Nephron progenitor cell (in vitro differentiated cells): Measurements from ENCODE around the gene FTSJ3.

ENCODE experiments used
- DNase-seq: peaks from one replicate; pipeline ENCODE4 v3.0.0; 2021
- H3K27ac Mint-ChIP-seq: 2 replicates; pipeline ENCODE4 v1.8.0; 2021; ENCODE audit warnings: mild to moderate bottlenecking, moderate library complexity, mixed read lengths
- H3K27me3 Mint-ChIP-seq: 2 replicates; pipeline ENCODE4 v1.8.0; 2021; ENCODE audit warnings: mild to moderate bottlenecking, low read depth, mixed read lengths; ENCODE audit not compliant: poor library complexity
- H3K36me3 Mint-ChIP-seq: 2 replicates; pipeline ENCODE4 v1.8.0; 2021; ENCODE audit warnings: low read depth, mixed read lengths
- H3K4me1 Mint-ChIP-seq: 2 replicates; pipeline ENCODE4 v1.8.0; 2021; ENCODE audit warnings: mixed read lengths
- H3K4me3 Mint-ChIP-seq: 2 replicates; pipeline ENCODE4 v1.8.0; 2021; ENCODE audit warnings: mild to moderate bottlenecking, moderate library complexity, mixed read lengths
- H3K9me3 Mint-ChIP-seq: 2 replicates; pipeline ENCODE4 v1.8.0; 2021; ENCODE audit warnings: mild to moderate bottlenecking, moderate library complexity, mixed read lengths
- CTCF ChIP-seq: fragments of 200-600 bp; sonication (generic); IDR thresholded peaks from 2 replicates; pipeline ENCODE4 v1.5.0; 2021; ENCODE audit warnings: antibody characterized with exemption

The FTSJ3 gene

GRCh38 chr17:63834431-63835166, 7.1 kb upstream of the FTSJ3 start:
- H3K9me3 Mint-ChIP-seq = no peaks in the 10 kb centered on the region
- peak overlapping the region; percentile 76 for H3K27ac Mint-ChIP-seq

DNA sequence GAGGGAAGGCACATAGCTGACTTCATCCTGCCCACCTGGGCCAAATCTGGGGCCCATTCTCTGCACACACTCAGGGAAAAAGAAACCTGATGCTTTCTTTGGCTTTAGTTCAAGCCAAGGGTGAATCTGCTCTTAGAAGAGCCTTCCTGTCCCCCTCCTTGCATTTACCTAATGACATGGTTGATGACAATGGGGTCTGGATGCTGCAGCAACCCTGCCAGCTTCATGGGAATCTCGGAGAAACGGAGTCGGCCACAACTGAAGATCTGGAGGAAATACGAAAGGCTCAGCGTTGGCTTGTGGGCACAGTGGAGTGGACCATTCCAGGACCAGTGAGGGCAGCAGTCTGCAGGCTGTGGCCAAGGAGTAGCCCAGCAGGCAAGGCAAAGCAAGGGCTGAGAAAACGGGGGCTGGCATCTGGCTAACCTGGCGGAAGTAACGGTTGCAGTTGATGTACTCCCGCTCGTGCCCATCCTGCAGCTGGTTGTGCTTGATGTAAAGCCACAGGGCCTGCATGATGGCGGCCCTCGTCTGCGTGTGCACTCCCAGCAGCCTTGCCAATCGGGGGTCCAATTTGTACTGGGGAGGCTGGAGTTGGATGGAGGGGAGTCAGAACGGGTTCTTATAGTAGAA, 6.4 kb upstream of the FTSJ3 start:
- DNase-seq = no peak
- Mint-ChIP-seq H3K36me3 (peaks cover 62% of the 10 kb centered on the region), H3K27ac (peak overlapping the region; percentile 44), H3K4me1 (peaks cover 25% of the 10 kb centered on the region), H3K9me3 (no peaks in the 10 kb centered on the region), H3K4me3 (no peak overlapping the region), H3K27me3 (no peaks in the 10 kb centered on the region)
- no peak for TF ChIP-seq CTCF

More at GRCh38 chr17:63834431-63835166, 7.1 kb upstream of the FTSJ3 start:
- Mint-ChIP-seq H3K4me1 (peaks cover 25% of the 10 kb centered on the region), H3K36me3 (peaks cover 55% of the 10 kb centered on the region), H3K27me3 (no peaks in the 10 kb centered on the region), H3K4me3 (no peak overlapping the region)
- DNase-seq = peak; percentile 49
- peak; percentile 46 for TF ChIP-seq CTCF

GRCh38 chr17:63833026-63833740, 5.7 kb upstream of the FTSJ3 start:
- Mint-ChIP-seq H3K36me3 (peaks cover 62% of the 10 kb centered on the region), H3K4me1 (peaks cover 25% of the 10 kb centered on the region), H3K9me3 (no peaks in the 10 kb centered on the region), H3K27me3 (no peaks in the 10 kb centered on the region), H3K27ac (no peak overlapping the region), H3K4me3 (no peak overlapping the region)
- no peak for DNase-seq
- no peak for TF ChIP-seq CTCF

DNA sequence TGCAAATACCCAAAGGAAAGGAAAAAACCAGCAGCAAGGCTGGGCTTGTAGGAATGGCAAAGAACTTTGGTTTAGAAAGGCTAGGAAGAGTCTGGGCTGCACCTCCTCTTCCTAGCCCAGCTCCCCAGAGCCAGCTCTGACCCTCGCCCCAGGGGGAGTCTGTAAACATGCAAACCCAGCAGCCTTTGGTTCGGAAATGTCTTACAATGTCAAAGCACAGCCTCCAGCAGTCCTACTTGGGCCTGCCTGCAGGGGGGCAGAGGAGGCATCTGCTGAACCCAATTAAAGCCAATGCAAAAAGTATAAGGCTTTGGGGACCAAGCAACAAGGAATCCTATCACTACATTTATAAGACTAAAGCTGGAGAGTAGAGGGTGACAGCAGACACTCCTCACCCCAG, 5.0 kb upstream of the FTSJ3 start:
- Mint-ChIP-seq H3K4me3 (no peak overlapping the region), H3K36me3 (peaks cover 62% of the 10 kb centered on the region), H3K4me1 (peaks cover 30% of the 10 kb centered on the region), H3K27ac (peak overlapping the region; percentile 12), H3K27me3 (no peaks in the 10 kb centered on the region), H3K9me3 (no peaks in the 10 kb centered on the region)
- no peak for DNase-seq
- TF ChIP-seq CTCF = no peak

DNA sequence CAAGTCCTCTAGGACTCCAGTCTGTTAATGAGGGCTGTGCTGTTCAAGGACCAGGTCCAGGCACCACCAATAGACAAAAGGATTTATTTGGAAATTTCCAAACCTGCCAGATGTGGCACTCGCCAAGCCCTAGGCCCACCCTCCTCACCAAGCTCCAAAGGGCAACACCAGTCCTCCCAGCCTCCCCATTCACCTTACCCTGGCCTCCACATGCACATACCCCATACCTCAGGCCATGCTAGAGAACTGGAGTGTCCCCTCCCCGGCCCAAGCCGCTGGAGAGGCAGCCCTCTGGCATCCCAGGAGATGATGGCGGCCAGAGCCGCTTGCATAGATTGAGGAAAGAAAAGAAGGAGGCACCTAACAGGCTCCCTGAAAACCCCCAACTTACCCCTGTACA, 4.6 kb upstream of the FTSJ3 start:
- Mint-ChIP-seq H3K36me3 (peaks cover 60% of the 10 kb centered on the region), H3K27me3 (peaks cover 2% of the 10 kb centered on the region), H3K9me3 (no peaks in the 10 kb centered on the region), H3K27ac (peak overlapping the region; percentile 12), H3K4me3 (no peak overlapping the region), H3K4me1 (peaks cover 31% of the 10 kb centered on the region)
- TF ChIP-seq CTCF = no peak
- DNase-seq = no peak
